H9 (cell line): ENCODE results near the gene ARAP2. TPM values are rescaled to one million over a fixed set of nuclear protein-coding genes. Genes with fewer than 3 reads are reported as not detected.

Experiments
- DNase-seq: peaks from one replicate; pipeline ENCODE4 v3.0.0-alpha.2; 2017
- H2AFZ ChIP-seq: one replicate; pipeline ENCODE4 v1.6.1; 2013; ENCODE audit warnings: mild to moderate bottlenecking, low read length, control low read depth, moderate library complexity
- H2AK5ac ChIP-seq: 2 replicates; pipeline ENCODE4 v1.6.1; 2013; ENCODE audit warnings: low read length, control low read depth, mixed read lengths; ENCODE audit not compliant: insufficient read length
- H2BK120ac ChIP-seq: one replicate; pipeline ENCODE4 v1.6.1; 2013; ENCODE audit warnings: low read depth, mild to moderate bottlenecking, low read length, control low read depth, inconsistent platforms; ENCODE audit not compliant: poor library complexity, severe bottlenecking
- H2BK12ac ChIP-seq: 2 replicates; pipeline ENCODE4 v1.6.1; 2013; ENCODE audit warnings: low read length, control low read depth, mixed read lengths, low read depth; ENCODE audit not compliant: insufficient read length
- H2BK15ac ChIP-seq: 2 replicates; pipeline ENCODE4 v1.6.1; 2013; ENCODE audit warnings: low read depth, low read length, control low read depth
- H2BK20ac ChIP-seq: one replicate; pipeline ENCODE4 v1.6.1; 2013; ENCODE audit warnings: low read depth, mild to moderate bottlenecking, low read length, control low read depth, inconsistent platforms; ENCODE audit not compliant: poor library complexity, severe bottlenecking
- H2BK5ac ChIP-seq: 2 replicates; pipeline ENCODE4 v1.6.1; 2013; ENCODE audit warnings: low read length, control low read depth, mixed read lengths; ENCODE audit not compliant: insufficient read length
- H3K14ac ChIP-seq: 2 replicates; pipeline ENCODE4 v1.6.1; 2013; ENCODE audit warnings: low read length, control low read depth; ENCODE audit not compliant: insufficient read depth
- H3K18ac ChIP-seq: 2 replicates; pipeline ENCODE4 v1.6.1; 2013; ENCODE audit warnings: low read depth, mild to moderate bottlenecking, mixed read lengths, low read length, control low read depth; ENCODE audit not compliant: insufficient read length
- H3K23ac ChIP-seq: 2 replicates; pipeline ENCODE4 v1.6.1; 2013; ENCODE audit warnings: low read length, control low read depth, mixed read lengths, low read depth; ENCODE audit not compliant: insufficient read length
- H3K23me2 ChIP-seq: 2 replicates; pipeline ENCODE4 v1.6.1; 2013; ENCODE audit warnings: low read depth, mild to moderate bottlenecking, mixed read lengths, low read length, control low read depth; ENCODE audit not compliant: insufficient read length, poor library complexity, severe bottlenecking
- H3K27ac ChIP-seq: 2 replicates; pipeline ENCODE4 v1.5.1; 2013; ENCODE audit warnings: low read length, control low read depth, mixed read lengths, low read depth; ENCODE audit not compliant: insufficient read length
- H3K27me3 ChIP-seq: 2 replicates; pipeline ENCODE4 v1.6.1; 2013; ENCODE audit warnings: low read length, control low read depth, inconsistent platforms; ENCODE audit not compliant: insufficient read depth
- H3K4ac ChIP-seq: 2 replicates; pipeline ENCODE4 v1.6.1; 2013; ENCODE audit warnings: low read depth, mild to moderate bottlenecking, control low read depth, inconsistent platforms, low read length, moderate library complexity
- H3K4me1 ChIP-seq: 2 replicates; pipeline ENCODE4 v1.6.1; 2013; ENCODE audit warnings: low read length, control low read depth, inconsistent platforms; ENCODE audit not compliant: insufficient read depth
- H3K4me2 ChIP-seq: 2 replicates; pipeline ENCODE4 v1.6.1; 2013; ENCODE audit warnings: low read length, control low read depth, mixed read lengths; ENCODE audit not compliant: insufficient read length, insufficient read depth
- H3K56ac ChIP-seq: 2 replicates; pipeline ENCODE4 v1.6.1; 2013; ENCODE audit warnings: low read depth, mild to moderate bottlenecking, mixed read lengths, low read length, control low read depth; ENCODE audit not compliant: insufficient read length
- H3K79me1 ChIP-seq: 2 replicates; pipeline ENCODE4 v1.6.1; 2013; ENCODE audit warnings: low read depth, mild to moderate bottlenecking, moderate library complexity, low read length, control low read depth, inconsistent platforms; ENCODE audit not compliant: insufficient read depth, poor library complexity, severe bottlenecking
- H3K79me2 ChIP-seq: 2 replicates; pipeline ENCODE4 v1.6.1; 2013; ENCODE audit warnings: low read length, control low read depth, inconsistent platforms; ENCODE audit not compliant: insufficient read depth
- H3K9ac ChIP-seq: 2 replicates; pipeline ENCODE4 v1.6.1; 2013; ENCODE audit warnings: low read length, control low read depth, mixed read lengths; ENCODE audit not compliant: insufficient read length; ENCODE audit errors: extremely low read depth
- H3K9me3 ChIP-seq: one replicate; pipeline ENCODE4 v1.6.1; 2013; ENCODE audit warnings: low read depth, low read length, inconsistent platforms; ENCODE audit not compliant: control insufficient read depth
- H3T11ph ChIP-seq: one replicate; pipeline ENCODE4 v1.6.1; 2013; ENCODE audit warnings: mild to moderate bottlenecking, low read length, control low read depth, inconsistent platforms
- H4K20me1 ChIP-seq: one replicate; pipeline ENCODE4 v1.6.1; 2013; ENCODE audit not compliant: control insufficient read depth, insufficient read length, insufficient read depth
- H4K5ac ChIP-seq: 2 replicates; pipeline ENCODE4 v1.6.1; 2013; ENCODE audit warnings: low read depth, mild to moderate bottlenecking, mixed read lengths, low read length, control low read depth; ENCODE audit not compliant: insufficient read length
- H4K8ac ChIP-seq: replicated peaks from 2 replicates; pipeline ENCODE4 v1.6.1; 2013; ENCODE audit warnings: low read length, control low read depth, mixed read lengths, low read depth; ENCODE audit not compliant: insufficient read length
- H4K91ac ChIP-seq: 2 replicates; pipeline ENCODE4 v1.6.1; 2013; ENCODE audit warnings: low read depth, mild to moderate bottlenecking, moderate library complexity, mixed read lengths, low read length, control low read depth; ENCODE audit not compliant: insufficient read length
- H3K27ac Mint-ChIP-seq, 3 experiments: 2 replicates in 2 of 3; 3 replicates in 1 of 3; pipeline ENCODE4 v1.8.0; 2020 to 2021; ENCODE audit warnings: mixed read lengths in 3 of 3, mild to moderate bottlenecking in 1 of 3, moderate library complexity in 1 of 3
- H3K27me3 Mint-ChIP-seq: 2 replicates; pipeline ENCODE4 v1.8.0; 2021; ENCODE audit warnings: low read depth, mild to moderate bottlenecking, moderate library complexity, mixed read lengths
- H3K36me3 Mint-ChIP-seq, 3 experiments: 2 replicates in 2 of 3; 3 replicates in 1 of 3; pipeline ENCODE4 v1.8.0; 2020 to 2021; ENCODE audit warnings: low read depth in 3 of 3, mixed read lengths in 3 of 3; ENCODE audit not compliant: insufficient read depth in 1 of 3
- H3K4me1 Mint-ChIP-seq, 2 experiments: 2 replicates each; pipeline ENCODE4 v1.8.0; 2020; ENCODE audit warnings: mixed read lengths in 2 of 2
- H3K4me3 Mint-ChIP-seq, 2 experiments: 2 replicates in 1 of 2; 3 replicates in 1 of 2; pipeline ENCODE4 v1.8.0; 2020 to 2021; ENCODE audit warnings: mild to moderate bottlenecking in 2 of 2, mixed read lengths in 2 of 2, moderate library complexity in 1 of 2
- H3K9me3 Mint-ChIP-seq, 2 experiments: 2 replicates in 1 of 2; 3 replicates in 1 of 2; pipeline ENCODE4 v1.8.0; 2020; ENCODE audit warnings: mild to moderate bottlenecking in 2 of 2, mixed read lengths in 2 of 2, moderate library complexity in 1 of 2
- WGBS: extraction: QIAGEN DNeasy Blood & Tissue Kit; methylation state at CpG from one replicate; pipeline ENCODE4 v1.1.7; 2013; ENCODE audit warnings: missing lambda C conversion rate, low lambda C conversion rate, mixed read lengths; ENCODE audit not compliant: insufficient read length; ENCODE audit errors: extremely low coverage; 5-methylcytosine and 5-hydroxymethylcytosine counted together
- total RNA-seq: library from RNA; stranded (reverse); gene quantifications from 2 replicates; pipeline ENCODE4 v1.2.1, GENCODE V29; 2021
- TF ChIP-seq, protein P1 (sequence below): fragments of 200-600 bp; sonication (generic); conservative IDR thresholded peaks from 3 replicates; pipeline ENCODE4 v1.8.0; 2021; ENCODE audit warnings: antibody characterized with exemption, mild to moderate bottlenecking

The ARAP2 gene
- total RNA-seq, 1 experiment from 2014 or later = 6.3 TPM

DNA sequence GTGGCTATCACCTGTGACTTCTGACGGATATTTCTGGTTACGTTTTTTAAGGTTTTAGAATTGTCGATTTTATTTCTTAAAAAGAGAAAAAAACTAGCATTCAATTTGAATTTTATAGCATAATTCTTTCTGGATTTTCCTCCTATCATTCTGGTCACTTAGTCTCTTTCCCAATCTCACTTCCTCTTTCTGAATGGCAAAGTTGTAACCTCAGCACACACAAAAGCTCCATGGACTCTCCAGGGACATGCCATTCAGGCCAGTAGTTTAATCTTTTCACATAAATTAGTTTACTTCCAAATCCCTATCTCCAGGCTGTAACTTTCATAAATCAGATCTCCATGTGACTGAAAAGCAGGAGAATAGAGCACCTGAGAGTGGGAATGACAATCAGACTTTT is 110.7 kb downstream of the ARAP2 start:
- TF ChIP-seq, protein P1, sequence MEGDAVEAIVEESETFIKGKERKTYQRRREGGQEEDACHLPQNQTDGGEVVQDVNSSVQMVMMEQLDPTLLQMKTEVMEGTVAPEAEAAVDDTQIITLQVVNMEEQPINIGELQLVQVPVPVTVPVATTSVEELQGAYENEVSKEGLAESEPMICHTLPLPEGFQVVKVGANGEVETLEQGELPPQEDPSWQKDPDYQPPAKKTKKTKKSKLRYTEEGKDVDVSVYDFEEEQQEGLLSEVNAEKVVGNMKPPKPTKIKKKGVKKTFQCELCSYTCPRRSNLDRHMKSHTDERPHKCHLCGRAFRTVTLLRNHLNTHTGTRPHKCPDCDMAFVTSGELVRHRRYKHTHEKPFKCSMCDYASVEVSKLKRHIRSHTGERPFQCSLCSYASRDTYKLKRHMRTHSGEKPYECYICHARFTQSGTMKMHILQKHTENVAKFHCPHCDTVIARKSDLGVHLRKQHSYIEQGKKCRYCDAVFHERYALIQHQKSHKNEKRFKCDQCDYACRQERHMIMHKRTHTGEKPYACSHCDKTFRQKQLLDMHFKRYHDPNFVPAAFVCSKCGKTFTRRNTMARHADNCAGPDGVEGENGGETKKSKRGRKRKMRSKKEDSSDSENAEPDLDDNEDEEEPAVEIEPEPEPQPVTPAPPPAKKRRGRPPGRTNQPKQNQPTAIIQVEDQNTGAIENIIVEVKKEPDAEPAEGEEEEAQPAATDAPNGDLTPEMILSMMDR = no peak
- H3K4me1 Mint-ChIP-seq = peaks cover 17 to 18% of the 10 kb centered on the region in 2 experiments
- H2BK15ac ChIP-seq = no peak overlapping the region
- no peak overlapping the region for H2BK12ac ChIP-seq
- no CpG with 5 or more reads among the region's 3 CpGs for WGBS
- no peak overlapping the region for H3K4me2 ChIP-seq
- no peak for DNase-seq
- no peak overlapping the region for H2BK120ac ChIP-seq
- no peaks in the 10 kb centered on the region for H3K27me3 Mint-ChIP-seq
- no peaks in the 10 kb centered on the region for H3K9me3 Mint-ChIP-seq
- no peak overlapping the region for H3K9ac ChIP-seq
- no peak overlapping the region for H4K8ac ChIP-seq
- H3K27ac ChIP-seq = no peak overlapping the region
- no peaks in the 10 kb centered on the region for H3K79me1 ChIP-seq
- H3K23me2 ChIP-seq = no peaks in the 10 kb centered on the region
- no peak overlapping the region for H2AFZ ChIP-seq
- H2BK5ac ChIP-seq = no peak overlapping the region
- H3K23ac ChIP-seq = no peak overlapping the region
- H2BK20ac ChIP-seq = no peak overlapping the region
- no peaks in the 10 kb centered on the region for H3K36me3 Mint-ChIP-seq
- no peaks in the 10 kb centered on the region for H3K79me2 ChIP-seq
- H4K91ac ChIP-seq = no peak overlapping the region
- H3K27ac Mint-ChIP-seq = no peak overlapping the region
- no peaks in the 10 kb centered on the region for H4K20me1 ChIP-seq
- no peaks in the 10 kb centered on the region; the same call in 1 of the 2 replicates for H3K4me1 ChIP-seq
- H3T11ph ChIP-seq = no peak overlapping the region
- H3K56ac ChIP-seq = no peak overlapping the region
- H3K18ac ChIP-seq = no peak overlapping the region
- H3K14ac ChIP-seq = no peak overlapping the region
- H2AK5ac ChIP-seq = no peak overlapping the region
- no peak overlapping the region for H4K5ac ChIP-seq
- no peak overlapping the region for H3K4me3 Mint-ChIP-seq
- no peaks in the 10 kb centered on the region for H3K9me3 ChIP-seq
- H3K4ac ChIP-seq = no peak overlapping the region
- no peaks in the 10 kb centered on the region for H3K27me3 ChIP-seq
